Activated T-helper 1 cell treated with anti-CD3 and anti-CD28 coated beads, Interleukin-2, amount 50 U/mL, for 16 hours (primary cell): ENCODE measurements around the gene DOK3.
A peak's percentile ranks its signal among the peaks of the same experiment; 100 is the strongest.

Source experiments
- DNase-seq, 2 donors: peaks; one replicate each; pipeline ENCODE4 v3.0.0-alpha.2; 2020; ENCODE audit warnings: low read depth in 1 of 2, low spot score in 1 of 2

DOK3 gene

GRCh38 chr5:177484902-177485549 is 24.6 kb downstream of the DOK3 start:
- no peak for DNase-seq

- no peak for DNase-seq
Measured at GRCh38 chr5:177483994-177484901, 25.4 kb downstream of the DOK3 start.

- DNase-seq, result no peak
Measured at GRCh38 chr5:177483042-177483441, 26.6 kb downstream of the DOK3 start.

GRCh38 chr5:177482359-177482795 is 27.2 kb downstream of the DOK3 start:
- no peak for DNase-seq

GRCh38 chr5:177479774-177480173 is 29.9 kb downstream of the DOK3 start:
- DNase-seq, result no peak

- DNase-seq, result no peak
Measured at GRCh38 chr5:177478711-177479646, 30.6 kb downstream of the DOK3 start.

- no peak for DNase-seq
Measured at GRCh38 chr5:177477701-177478477, 31.7 kb downstream of the DOK3 start.

GRCh38 chr5:177476531-177477233 is 32.9 kb downstream of the DOK3 start:
- DNase-seq, result no peak

GRCh38 chr5:177475563-177476427 is 33.8 kb downstream of the DOK3 start:
- no peak for DNase-seq

GRCh38 chr5:177474846-177475562 is 34.6 kb downstream of the DOK3 start:
- no peak for DNase-seq

- no peak for DNase-seq
Measured at GRCh38 chr5:177474002-177474476, 35.6 kb downstream of the DOK3 start.

- no peak for DNase-seq
Measured at GRCh38 chr5:177473443-177474001, 36.1 kb downstream of the DOK3 start, which contains the start of gene DBN1. Gene DBN1 (minus strand): TSS chr5:177473634. CDS start chr5:177473521, 113 bp downstream.

GRCh38 chr5:177472460-177473442 is 36.9 kb downstream of the DOK3 start:
- peak in 1 of 2 donors; percentile 29 for DNase-seq

GRCh38 chr5:177471610-177472356 is 37.8 kb downstream of the DOK3 start:
- DNase-seq, result no peak

GRCh38 chr5:177470759-177471536 is 38.7 kb downstream of the DOK3 start:
- DNase-seq, result no peak
